Measurements from ENCODE around the gene MCCD1.
A peak's percentile ranks its signal among the peaks of the same experiment; 100 is the strongest.

Gene MCCD1

DNA sequence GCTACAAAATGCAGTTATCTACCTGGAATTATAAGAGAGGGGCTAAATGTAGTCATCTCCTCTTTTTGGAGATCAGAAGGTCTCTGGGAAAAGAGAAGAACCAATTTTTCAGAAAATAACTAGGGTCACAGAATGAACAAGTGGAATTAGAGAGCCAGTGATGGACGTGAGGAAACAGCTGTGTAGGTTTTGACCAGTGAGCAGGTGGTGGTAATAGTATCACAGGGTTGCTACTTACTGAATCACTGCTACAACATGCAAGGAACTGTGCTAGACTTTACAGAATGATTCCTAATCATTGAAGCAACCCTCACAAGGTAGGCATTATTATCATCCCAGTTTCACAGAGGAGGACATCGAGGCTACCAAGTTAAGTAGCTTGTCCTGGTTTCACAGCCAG lies 15.9 kb downstream of the MCCD1 start:
- no peak for DNase-seq

GRCh38 chr6:31545291-31545690 lies 16.5 kb downstream of the MCCD1 start:
- DNase-seq, result no peak

DNA sequence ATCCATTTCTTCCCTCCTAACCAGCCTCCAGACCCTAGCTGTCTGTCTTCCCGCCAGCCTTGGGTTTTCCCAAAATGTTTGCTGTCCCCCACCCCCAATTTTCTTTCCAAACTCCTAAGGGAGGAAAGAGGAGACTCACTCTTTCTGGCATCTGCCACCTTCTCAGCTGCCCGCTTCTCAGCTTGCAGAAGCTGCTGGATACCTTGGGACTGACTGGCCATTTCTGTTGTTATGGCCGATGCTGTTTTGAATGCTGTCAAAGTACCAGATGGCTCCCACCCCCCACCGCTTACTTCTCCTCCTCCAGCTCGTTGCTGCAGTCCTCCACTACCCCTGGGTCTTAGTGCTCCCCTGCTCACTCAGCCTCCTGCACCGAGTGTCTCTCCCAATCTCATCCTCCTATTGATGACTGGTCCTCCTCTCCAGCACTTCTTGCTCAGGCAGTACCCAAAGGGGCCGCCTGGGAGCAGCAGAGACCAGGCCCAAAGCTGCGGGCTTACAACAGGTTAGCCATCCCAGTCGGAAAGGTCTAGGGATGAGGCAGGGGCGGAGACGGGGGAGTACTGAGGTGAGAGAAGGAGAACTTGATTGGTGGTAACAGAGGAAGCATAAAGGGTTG lies 17.7 kb downstream of the MCCD1 start, which contains the start of gene ATP6V1G2:
Gene ATP6V1G2, minus strand, starts transcription at position 270 of the 619 bp plus-strand sequence. Its CDS starts 49 bp downstream, at position 221.
- peak; percentile 84 for DNase-seq

DNA sequence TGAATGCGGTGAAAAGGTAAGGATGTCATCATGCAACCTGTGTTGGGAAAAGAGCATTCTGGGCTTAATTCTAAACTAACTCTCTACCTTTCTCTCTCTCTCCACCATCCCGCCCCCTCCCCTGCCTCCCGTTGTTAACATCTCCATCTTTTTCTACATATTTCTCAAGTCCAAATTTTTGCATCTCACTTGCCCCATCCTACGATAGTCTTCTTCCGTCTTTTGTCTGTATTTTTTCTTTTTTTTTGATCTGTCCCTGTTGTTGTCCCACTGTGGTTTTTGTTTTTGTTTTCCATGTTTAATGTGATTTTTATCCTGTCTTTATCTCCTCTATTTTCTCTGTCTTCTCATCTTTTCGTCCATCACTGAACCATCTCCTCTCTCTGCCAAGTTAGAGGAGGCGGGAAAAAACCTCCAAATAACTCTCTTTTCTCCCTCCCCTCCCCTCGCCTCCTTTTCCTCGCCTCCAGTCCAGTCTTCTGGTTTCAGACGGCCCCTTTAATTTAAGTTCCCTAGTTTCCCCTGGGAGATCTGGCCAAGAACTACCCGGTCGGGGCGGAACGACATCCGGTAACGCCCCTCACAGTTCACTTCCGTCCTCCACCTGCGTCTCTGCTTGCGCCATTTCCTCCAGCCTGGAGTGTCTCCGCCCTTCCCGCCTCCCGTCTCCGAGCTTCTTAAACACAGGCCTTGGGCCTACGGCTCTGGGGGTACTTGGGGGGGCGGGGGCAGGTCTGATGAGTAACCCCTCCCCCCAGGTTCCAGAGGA lies 18.4 kb downstream of the MCCD1 start, which contains the start of gene NFKBIL1:
Gene NFKBIL1, plus strand, starts transcription at position 651 of the 769 bp plus-strand sequence. Its CDS starts 87 bp downstream, at position 738.
- peak; percentile 91 for DNase-seq

DNA sequence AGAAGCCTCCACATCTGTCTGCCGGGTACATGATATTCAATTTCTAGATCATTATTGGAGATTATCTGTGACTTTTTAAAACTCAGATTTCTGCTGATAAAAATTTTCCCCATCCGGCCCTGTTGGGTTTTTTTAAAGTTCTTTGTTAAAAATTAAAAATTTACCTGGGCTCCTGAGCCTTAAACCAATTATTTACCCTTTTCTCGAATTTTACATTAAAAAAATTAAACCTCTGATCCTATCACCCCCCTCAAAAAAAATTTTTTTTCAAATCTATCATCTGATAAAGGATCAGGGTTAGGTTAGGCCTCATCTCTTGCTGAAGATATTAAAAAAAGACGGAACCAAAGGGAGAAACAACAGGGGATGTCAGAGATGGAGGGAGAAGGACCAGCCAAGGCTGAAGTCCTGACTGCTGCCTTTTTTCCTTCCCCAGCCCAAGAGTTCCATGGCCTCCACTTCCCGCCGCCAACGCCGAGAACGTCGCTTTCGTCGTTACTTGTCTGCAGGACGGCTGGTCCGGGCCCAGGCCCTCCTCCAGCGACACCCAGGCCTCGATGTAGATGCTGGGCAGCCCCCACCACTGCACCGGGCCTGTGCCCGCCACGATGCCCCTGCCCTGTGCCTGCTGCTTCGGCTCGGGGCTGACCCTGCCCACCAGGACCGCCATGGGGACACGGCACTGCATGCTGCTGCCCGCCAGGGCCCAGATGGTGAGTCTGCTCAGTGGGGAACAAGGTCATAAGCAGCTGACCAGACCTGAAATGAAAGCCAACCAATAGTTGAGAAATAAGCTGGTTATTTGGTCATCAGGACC lies 19.2 kb downstream of the MCCD1 start:
- no peak for DNase-seq

GRCh38 chr6:31548544-31548873 lies 19.7 kb downstream of the MCCD1 start:
- DNase-seq, result no peak

DNA sequence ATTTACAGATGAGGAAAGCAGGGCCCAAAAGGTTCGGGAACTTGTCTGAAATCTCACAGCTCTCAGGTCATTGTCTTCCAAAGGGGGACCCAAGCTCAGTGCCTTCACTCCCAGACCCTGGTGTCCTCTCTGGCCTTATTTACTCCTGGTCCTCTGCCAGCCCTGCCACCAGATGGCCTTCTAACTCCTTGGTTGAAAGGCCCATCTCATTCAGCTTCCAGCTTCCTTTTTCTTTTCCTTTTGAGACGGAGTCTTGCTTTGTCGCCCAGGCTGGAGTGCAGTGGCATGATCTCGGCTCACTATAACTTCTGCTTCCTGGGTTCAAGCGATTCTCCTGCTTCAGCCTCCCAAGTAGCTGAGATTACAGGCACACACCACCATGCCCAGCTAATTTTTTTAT lies 22.6 kb downstream of the MCCD1 start:
- peak; percentile 80 for DNase-seq

GRCh38 chr6:31556307-31556706 lies 27.5 kb downstream of the MCCD1 start:
- no peak for DNase-seq

- no peak for DNase-seq
These were observed 28.9 kb downstream of the MCCD1 start for GRCh38 chr6:31557443-31558317.

DNA sequence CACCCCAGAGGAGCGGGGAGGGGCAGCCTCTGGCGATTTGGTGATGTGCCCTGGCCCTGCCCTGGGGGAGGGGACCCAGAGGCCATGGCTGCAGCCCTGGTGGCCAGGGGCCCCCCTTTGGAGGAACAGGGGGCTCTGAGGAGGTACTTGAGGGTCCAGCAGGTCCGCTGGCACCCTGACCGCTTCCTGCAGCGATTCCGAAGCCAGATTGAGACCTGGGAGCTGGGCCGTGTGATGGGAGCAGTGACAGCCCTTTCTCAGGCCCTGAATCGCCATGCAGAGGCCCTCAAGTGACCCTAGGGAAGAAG lies 29.5 kb downstream of the MCCD1 start:
- DNase-seq, result no peak

GRCh38 chr6:31558631-31559500 lies 30.1 kb downstream of the MCCD1 start:
- peak; percentile 73 for DNase-seq

DNA sequence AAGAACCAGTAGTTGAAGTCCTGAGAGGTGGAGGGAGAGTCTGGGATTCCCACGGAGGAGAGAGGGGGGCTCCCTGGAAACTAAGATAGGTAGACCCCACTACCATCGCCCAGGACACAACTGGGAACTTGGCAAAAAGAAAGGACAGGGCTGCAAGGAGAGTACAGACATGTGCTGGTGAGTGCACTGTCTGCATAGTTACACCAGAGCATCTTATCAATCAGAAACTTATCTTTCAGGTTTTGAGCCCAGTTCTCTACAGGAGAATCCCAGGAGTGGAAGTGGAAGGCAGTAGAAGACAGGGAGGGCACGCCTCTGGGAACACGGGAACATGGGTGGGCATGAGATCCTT lies 30.8 kb downstream of the MCCD1 start:
- DNase-seq, result no peak

DNA sequence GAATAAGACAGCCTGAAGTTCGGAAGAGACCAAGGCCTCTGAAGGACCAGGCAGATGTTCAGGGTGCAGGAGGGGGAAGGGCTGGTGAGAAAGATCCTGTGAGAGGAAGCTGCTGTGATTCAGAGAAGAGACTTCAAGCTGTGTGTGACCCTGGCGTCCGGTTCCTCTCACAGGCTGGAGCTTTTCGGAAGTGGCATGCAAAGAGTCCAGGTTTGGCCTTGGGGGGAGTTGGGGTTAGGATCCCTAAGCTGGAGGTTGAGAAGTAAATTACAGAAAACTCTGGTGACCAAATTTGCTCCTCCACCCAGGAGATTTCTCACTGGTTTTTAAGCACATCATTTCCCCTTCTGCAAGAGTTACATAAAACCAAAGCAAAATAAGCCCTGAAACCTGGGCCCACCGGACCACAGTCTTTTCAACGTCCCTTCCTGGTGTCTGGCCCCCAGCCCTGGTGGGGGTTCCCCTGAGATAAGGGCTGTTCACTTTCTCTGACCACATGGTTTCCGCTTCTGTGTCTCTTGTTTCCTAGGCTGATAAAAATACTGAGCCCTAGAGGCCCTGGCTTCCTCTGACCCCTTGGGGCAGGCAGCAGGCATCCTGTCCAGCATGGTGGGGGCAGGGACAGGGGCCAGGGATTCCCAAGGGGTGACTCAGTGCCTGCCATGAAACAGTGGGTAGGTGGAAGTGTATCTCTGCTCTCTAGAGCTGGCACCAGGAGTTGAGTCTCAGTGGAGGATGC lies 31.4 kb downstream of the MCCD1 start:
- peak; percentile 70 for DNase-seq

GRCh38 chr6:31560697-31561058 lies 31.9 kb downstream of the MCCD1 start:
- DNase-seq, result no peak

DNA sequence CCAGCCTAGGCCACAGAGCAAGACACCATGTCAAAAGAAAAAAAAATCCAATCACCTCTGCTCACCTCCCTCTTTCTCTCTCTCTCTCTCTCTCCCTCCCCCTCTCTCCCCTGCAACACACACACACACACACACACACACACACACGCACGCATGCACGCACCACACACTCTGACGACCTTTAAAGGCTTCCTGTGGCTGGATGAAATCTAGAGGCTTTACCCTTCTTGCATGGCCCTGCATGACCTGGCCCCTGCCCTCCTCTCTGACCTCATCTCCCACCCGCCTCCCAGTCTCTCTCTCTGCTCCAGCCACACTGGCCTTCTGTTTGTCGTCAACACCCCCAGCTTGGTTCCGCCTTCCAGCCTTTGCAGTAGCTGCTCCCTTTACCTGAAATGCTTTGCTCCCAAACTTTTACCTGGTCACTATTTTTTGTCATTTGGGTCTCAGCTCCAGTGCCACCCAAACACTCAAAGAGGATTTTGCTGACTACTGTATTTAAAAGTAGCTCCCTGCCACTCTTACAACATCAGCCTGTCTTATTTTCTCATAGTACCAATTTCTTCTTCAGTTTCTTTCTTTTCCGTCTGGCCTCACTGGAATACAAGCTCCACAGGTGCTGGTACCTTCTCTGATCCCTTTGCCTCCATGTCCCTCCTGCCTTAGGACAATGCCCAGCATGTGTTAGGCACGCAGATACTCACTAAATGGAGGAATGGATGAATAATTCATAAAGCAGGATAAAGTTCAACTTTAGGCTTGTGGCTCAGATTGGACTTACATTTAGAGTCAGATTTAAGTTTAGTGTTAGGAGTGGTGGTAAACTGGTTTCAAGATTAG lies 39.0 kb downstream of the MCCD1 start:
- peak; percentile 59 for DNase-seq

DNA sequence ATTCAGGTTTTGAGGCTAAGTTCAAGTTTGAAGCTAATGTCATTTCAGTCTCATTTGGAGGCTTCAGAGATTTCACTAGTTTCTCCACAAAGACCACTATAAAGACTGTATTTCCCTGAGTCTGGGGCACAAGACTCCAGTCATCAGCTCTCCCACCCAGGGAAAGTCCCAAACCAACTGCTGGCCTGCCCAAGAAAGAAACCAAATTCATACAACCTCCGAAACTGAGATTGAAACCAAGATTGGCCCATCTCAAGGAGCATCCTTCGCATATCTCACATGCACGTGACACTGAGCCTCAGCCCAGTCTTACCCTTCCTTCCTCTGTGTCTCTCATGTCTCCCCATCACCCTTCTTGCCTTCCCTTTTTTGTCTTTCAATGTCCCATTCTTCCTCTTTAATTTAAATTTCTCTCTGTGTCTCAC lies 39.8 kb downstream of the MCCD1 start:
- peak; percentile 67 for DNase-seq

GRCh38 chr6:31569861-31570536 lies 41.2 kb downstream of the MCCD1 start:
- no peak for DNase-seq

DNA sequence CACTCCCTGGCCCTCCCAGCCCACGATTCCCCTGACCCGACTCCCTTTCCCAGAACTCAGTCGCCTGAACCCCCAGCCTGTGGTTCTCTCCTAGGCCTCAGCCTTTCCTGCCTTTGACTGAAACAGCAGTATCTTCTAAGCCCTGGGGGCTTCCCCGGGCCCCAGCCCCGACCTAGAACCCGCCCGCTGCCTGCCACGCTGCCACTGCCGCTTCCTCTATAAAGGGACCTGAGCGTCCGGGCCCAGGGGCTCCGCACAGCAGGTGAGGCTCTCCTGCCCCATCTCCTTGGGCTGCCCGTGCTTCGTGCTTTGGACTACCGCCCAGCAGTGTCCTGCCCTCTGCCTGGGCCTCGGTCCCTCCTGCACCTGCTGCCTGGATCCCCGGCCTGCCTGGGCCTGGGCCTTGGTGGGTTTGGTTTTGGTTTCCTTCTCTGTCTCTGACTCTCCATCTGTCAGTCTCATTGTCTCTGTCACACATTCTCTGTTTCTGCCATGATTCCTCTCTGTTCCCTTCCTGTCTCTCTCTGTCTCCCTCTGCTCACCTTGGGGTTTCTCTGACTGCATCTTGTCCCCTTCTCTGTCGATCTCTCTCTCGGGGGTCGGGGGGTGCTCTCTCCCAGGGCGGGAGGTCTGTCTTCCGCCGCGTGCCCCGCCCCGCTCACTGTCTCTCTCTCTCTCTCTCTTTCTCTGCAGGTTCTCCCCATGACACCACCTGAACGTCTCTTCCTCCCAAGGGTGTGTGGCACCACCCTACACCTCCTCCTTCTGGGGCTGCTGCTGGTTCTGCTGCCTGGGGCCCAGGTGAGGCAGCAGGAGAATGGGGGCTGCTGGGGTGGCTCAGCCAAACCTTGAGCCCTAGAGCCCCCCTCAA lies 43.5 kb downstream of the MCCD1 start, which contains the start of gene LTA:
Gene LTA, plus strand, starts transcription at position 249 of the 871 bp plus-strand sequence. Its CDS starts 454 bp downstream, at position 703.
- DNase-seq, result peak; percentile 75

Data from CD4-positive, alpha-beta T cell treated with Interleukin-17A for 4 hours (primary cell).